ENCODE measurements around the gene KDM4B.

The KDM4B gene

DNA sequence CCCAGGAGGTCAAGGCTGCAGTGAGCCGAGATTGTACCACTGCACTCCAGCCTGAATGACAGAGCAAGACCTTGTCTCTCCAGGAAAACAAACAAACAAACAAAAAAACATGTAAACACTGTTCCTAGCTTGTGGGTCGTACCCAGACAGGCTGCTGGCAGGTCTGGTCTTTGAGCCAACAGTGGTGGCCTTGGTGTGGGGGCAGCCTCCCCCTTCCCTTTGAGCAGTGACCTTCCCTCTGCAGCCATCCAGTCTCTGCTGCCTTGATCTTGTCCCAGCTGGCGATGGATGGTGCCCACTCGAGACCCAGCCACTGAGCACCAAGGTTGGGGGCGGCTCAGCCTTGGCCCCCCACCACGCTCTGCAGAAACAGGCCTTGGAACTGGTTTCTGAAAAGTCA lies 143.3 kb downstream of the KDM4B start:
- DNase-seq: no peak

DNA sequence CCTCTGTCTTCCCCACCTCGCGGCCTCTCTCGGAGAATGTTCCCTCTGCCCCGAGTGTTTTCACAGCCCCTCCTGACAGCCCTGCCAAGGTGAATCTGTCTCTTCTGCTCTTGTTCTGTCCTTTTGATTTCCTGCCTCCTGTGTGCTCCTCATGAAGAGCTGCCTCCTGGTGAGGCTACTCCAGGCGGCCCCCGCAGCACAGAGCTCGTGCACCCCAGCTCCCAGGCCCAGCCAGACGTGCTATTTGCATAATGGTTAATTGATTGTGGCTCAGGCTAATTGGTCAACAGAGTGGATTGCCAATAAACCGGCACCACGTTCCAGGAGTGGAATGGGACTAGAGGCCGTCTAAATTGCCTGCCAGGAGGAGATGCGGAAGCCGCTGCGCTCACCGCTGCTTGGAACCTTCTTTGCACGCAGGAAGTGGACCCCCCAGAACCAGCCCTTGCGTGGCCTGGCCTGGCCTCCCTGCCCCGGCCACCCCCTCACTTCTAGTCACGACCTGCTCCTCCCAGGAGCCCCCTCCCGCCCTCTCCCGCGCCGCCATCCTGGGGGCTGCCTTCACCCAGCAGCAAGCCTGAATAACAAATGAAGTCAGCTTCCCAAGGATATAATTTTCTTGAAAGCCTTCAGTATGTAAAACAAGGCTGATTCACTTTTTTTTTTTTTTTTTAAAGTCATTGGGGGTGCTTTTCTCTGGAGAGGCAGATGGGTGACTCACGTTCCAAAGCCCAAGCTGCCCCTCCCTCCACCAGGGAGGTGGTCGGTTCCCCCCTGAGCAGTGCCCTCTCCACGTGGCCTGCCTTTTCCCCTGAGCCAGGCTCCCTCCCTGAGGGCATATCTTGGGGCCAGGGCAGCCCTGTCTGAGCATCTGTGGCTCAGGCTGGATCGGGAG lies 144.0 kb downstream of the KDM4B start:
- no peak for DNase-seq

- DNase-seq: no peak
These were observed 145.0 kb downstream of the KDM4B start for GRCh38 chr19:5113633-5114586.

DNA sequence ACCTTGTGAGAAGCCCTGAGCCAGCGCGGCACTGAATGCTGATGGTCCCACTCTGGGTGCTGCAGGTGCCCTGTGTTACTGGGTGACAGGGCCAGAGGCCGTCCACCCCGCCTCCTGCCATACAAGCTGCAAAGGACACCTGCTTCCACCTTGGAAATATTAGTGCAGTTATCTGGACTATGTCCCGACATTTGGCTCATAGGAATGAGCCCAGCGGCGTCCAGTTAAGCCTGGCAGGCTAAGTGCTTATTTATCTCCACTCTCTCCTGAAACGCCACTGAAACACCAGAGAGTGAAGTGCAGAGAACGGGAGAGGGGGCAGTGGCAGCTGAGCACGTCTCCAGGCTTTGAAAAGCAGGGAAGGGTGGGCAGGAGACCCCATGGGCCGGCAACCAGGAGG lies 145.8 kb downstream of the KDM4B start:
- no peak for DNase-seq

GRCh38 chr19:5115351-5115750 lies 146.4 kb downstream of the KDM4B start:
- DNase-seq: no peak

- no peak for DNase-seq
These were observed 146.9 kb downstream of the KDM4B start for GRCh38 chr19:5115771-5116202.

DNA sequence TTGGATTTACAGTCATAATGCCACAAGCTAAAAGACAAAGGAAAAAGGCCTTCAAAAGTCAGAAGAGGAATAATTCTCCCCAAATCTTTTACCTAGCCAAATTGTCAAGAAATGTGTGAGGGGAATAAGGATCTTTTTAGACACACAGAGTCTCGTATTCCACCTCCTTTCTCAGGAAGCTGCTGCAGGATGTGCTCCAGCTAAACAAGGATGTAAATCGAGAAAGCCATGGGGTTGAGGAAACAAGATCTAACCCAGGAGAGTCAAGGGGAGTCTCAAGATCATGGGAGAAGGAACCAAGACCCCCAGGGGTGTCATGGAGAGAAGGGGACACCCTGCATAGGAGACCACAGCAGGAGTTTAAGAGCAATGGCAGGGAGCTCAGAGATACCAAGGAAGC lies 147.4 kb downstream of the KDM4B start:
- DNase-seq: no peak

- no peak for DNase-seq
These were observed 148.5 kb downstream of the KDM4B start for GRCh38 chr19:5117421-5117820.

- no peak for DNase-seq
These were observed 149.1 kb downstream of the KDM4B start for GRCh38 chr19:5118026-5118425.

DNA sequence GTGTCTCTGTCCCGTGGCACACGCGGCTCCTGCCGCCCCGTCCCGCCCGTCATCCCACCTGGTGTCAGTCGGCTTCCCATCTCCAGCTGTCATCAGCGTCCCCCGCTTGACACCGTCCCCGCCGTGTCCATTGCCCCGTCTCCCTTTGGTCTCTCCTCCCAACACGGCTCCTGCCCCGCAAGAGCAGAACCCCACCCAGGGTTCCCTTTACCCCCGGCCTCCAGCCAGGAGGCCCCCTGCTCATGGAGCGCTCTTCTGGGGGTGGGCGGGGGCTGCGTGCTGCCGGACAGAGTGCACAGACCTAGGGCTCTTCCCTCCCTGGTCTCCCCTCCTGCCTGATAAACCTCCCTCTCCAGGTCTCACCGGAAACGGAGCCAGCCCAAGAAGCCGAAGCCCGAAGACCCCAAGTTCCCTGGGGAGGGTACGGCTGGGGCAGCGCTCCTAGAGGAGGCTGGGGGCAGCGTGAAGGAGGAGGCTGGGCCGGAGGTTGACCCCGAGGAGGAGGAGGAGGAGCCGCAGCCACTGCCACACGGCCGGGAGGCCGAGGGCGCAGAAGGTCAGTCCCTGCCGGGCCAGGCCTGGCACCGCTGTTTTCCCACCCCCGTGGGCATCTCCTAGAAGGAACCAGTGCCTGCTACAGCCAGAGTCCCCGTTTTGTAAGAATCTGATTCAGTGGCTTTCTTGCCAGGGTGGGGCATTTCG lies 150.5 kb downstream of the KDM4B start:
- DNase-seq: no peak

- DNase-seq: no peak
These were observed 151.4 kb downstream of the KDM4B start for GRCh38 chr19:5120321-5120720.

- DNase-seq: no peak
These were observed 151.9 kb downstream of the KDM4B start for GRCh38 chr19:5120833-5121232.

- DNase-seq: no peak
These were observed 152.6 kb downstream of the KDM4B start for GRCh38 chr19:5121266-5122120.

GRCh38 chr19:5122121-5122400 lies 153.1 kb downstream of the KDM4B start:
- DNase-seq: no peak

GRCh38 chr19:5122671-5123409 lies 153.9 kb downstream of the KDM4B start:
- DNase-seq: no peak

GRCh38 chr19:5123646-5124045 lies 154.7 kb downstream of the KDM4B start:
- no peak for DNase-seq

DNA sequence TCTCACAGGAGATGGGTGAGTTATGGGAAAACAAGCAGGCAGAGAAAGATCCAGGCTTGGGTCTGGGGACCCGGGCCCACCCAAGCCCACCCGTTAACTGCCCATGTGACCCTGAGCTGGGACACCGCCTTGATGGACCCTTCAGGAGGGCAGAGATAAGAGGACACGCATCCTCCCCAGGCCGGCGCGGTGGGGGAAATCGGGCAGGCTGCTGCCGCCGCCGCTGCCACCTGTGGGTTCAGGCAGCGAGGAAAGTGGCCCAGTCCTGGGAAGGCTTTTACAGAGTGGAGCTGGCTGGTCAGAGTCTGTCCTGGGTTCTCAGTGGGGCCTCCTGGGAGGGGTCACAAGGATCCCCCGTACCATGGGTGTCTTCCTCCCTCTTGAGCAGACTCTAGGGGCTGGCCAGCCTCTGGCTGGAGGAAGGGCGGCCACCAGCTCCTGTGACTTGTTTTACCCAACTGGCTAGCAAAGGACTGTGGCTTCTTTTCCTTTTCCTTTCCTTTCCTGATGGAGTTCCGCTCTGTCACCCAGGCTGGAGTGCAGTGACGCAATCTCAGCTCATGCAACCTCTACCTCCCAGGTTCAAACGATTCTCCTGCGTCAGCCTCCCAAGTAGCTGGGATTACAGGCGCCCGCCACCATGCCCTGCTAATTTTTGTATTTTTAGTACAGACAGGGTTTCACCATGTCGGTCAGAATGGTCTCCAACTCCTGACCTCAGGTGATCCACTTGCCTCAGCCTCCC lies 155.4 kb downstream of the KDM4B start:
- no peak for DNase-seq

DNA sequence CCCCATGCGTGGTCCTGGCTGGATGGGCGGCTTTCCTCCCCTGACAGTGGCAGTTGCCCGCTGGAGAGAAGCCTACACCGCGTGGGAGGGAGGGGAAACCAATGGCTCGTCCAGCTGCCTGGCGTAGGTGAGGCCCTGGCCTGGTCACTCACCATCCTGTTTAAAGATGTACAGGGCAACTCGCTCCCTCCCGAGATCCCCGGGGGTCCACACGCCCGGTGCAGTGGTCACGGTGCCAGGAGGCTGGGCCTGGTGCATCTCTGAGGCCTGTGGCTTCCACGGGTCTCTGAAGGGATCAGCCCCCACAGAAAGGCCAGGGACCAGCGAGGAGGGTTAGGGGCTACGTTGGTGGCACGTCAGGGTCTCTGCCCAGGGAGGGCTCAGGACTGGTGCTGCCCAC lies 156.5 kb downstream of the KDM4B start:
- DNase-seq: no peak

DNA sequence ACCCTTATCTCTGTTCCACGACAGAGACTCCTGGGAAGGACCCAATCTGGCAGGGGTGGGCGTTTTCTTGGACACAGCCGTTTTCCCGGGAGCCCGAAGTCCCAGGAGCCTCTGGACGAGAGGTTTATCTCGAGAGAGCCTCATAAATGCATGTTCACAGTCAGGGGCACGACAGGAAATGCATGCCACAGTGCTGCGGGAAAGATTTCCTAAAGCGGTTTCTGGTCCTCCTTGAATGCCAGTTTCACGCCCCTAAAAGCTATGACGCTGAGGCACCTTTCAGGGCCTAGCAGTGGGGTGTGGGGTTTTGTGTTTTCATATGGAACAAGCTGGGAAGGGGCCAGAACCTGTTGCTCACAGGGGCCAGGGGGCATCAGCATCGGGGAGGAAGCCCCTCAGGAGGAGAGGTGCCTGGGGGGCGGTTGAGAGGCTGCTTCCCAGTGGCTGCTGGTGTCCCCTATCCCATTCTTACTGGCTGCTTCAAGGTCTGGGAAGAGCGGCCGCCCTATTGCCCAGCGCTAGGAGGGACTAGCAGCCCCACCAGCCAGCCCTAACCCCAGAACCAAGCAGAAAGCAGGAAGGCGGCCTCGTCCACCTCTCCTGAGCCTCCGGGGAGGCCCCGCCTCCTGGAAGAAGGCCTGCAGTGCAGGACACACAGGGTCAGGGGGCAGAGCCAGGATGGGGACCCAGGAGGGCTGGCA lies 157.0 kb downstream of the KDM4B start:
- no peak for DNase-seq

All from activated T-cell treated with anti-CD3 and anti-CD28 coated beads for 4 hours (primary cell).